ENCODE measurements around the gene OR4N5. TPM values are rescaled to one million over a fixed set of nuclear protein-coding genes. Genes with fewer than 3 reads are reported as not detected.

The OR4N5 gene
- total RNA-seq, 1 experiment from 2014 or later = not detected

Small RNAs within 50 kb of the gene (small RNA-seq; reads per million reads assigned to genes)
- not detected for gene GTF2IP22
- gene RNA5SP380 = not detected

Other genes starting within 250 kb of the OR4N5 start
- gene OR4K5, start 218.2 kb upstream of the OR4N5 start, total RNA-seq (2014; rRNA removed; shearing (Covaris generic)) = not detected in 2 replicates
- gene OR4K1, start 207.9 kb upstream of the OR4N5 start, total RNA-seq (2014; rRNA removed; shearing (Covaris generic)) = not detected in 2 replicates
- gene OR4K15, start 163.2 kb upstream of the OR4N5 start, total RNA-seq (2014; rRNA removed; shearing (Covaris generic)) = not detected in 2 replicates
- not detected in 2 replicates for gene OR4Q2, start 136.7 kb upstream of the OR4N5 start, total RNA-seq (2014; rRNA removed; shearing (Covaris generic))
- gene OR4K14, start 119.5 kb upstream of the OR4N5 start, total RNA-seq (2014; rRNA removed; shearing (Covaris generic)) = not detected in 2 replicates
- gene OR4K13, start 102.8 kb upstream of the OR4N5 start, total RNA-seq (2014; rRNA removed; shearing (Covaris generic)) = not detected in 2 replicates
- not detected in 2 replicates for gene OR4L1, start 78.8 kb upstream of the OR4N5 start, total RNA-seq (2014; rRNA removed; shearing (Covaris generic))
- not detected in 2 replicates for gene OR4K17, start 28.1 kb upstream of the OR4N5 start, total RNA-seq (2014; rRNA removed; shearing (Covaris generic))
- gene OR11G2, start 52.1 kb downstream of the OR4N5 start, total RNA-seq (2014; rRNA removed; shearing (Covaris generic)) = not detected in 2 replicates
- not detected in 2 replicates for gene OR11H6, start 84.9 kb downstream of the OR4N5 start, total RNA-seq (2014; rRNA removed; shearing (Covaris generic))
- not detected in 2 replicates for gene OR11H7, start 90.2 kb downstream of the OR4N5 start, total RNA-seq (2014; rRNA removed; shearing (Covaris generic))
- gene OR11H4, start 100.5 kb downstream of the OR4N5 start, total RNA-seq (2014; rRNA removed; shearing (Covaris generic)) = not detected in 2 replicates
- 3.7 and 5.3 TPM in 2 replicates for gene TTC5, start 167.1 kb downstream of the OR4N5 start, total RNA-seq (2014; rRNA removed; shearing (Covaris generic))
- 34.0 and 40.2 TPM in 2 replicates for gene CCNB1IP1, start 194.5 kb downstream of the OR4N5 start, total RNA-seq (2014; rRNA removed; shearing (Covaris generic))
- 13.7 and 14.3 TPM in 2 replicates for gene PARP2, start 204.8 kb downstream of the OR4N5 start, total RNA-seq (2014; rRNA removed; shearing (Covaris generic))